ENCODE results near the gene SRRM2. TPM values are rescaled to one million over a fixed set of nuclear protein-coding genes. Genes with fewer than 3 reads are reported as not detected.

SRRM2 gene
- total RNA-seq, 2 donors from 2014 or later = 476 to 541 TPM

- H3K36me3 ChIP-seq = peaks cover 63% of the 10 kb centered on the region
- H3K27ac ChIP-seq = no peak overlapping the region
- no peak overlapping the region for H3K4me3 ChIP-seq
- no peaks in the 10 kb centered on the region for H3K9me3 ChIP-seq
- DNase-seq (ENCODE audit: low spot score) (no peak), ATAC-seq (ENCODE audit: insufficient number of reproducible peaks, low FRiP score, low read depth) (no peak)
- TF ChIP-seq CTCF (IDR thresholded peaks at IDR 0.05) = no peak
- H3K27me3 ChIP-seq (replicated peaks; ENCODE audit: insufficient read depth) = no peaks in the 10 kb centered on the region
- H3K4me1 ChIP-seq (ENCODE audit: control insufficient read depth in 1 of 2, low read depth in 2 of 2) = peaks cover 6 to 16% of the 10 kb centered on the region in 2 donors
Measured at GRCh38 chr16:2771496-2772402, 19.3 kb downstream of the SRRM2 start.

- Histone ChIP-seq H3K9me3 (no peaks in the 10 kb centered on the region), H3K27ac (no peak overlapping the region), H3K27me3 (replicated peaks; ENCODE audit: insufficient read depth) (no peaks in the 10 kb centered on the region), H3K4me3 (no peak overlapping the region), H3K4me1 (ENCODE audit: control insufficient read depth in 1 of 2, low read depth in 2 of 2) (peaks cover 8 to 21% of the 10 kb centered on the region in 2 donors), H3K36me3 (peaks cover 47% of the 10 kb centered on the region)
- no peak for TF ChIP-seq CTCF (IDR thresholded peaks at IDR 0.05)
- DNase-seq (ENCODE audit: low spot score) (no peak), ATAC-seq (ENCODE audit: insufficient number of reproducible peaks, low FRiP score, low read depth) (no peak)
Measured at GRCh38 chr16:2773188-2773968, 20.9 kb downstream of the SRRM2 start.

- ATAC-seq (ENCODE audit: insufficient number of reproducible peaks, low FRiP score, low read depth) (no peak), DNase-seq (ENCODE audit: low spot score) (no peak)
- Histone ChIP-seq H3K4me3 (no peak overlapping the region), H3K36me3 (peaks cover 39% of the 10 kb centered on the region), H3K27me3 (replicated peaks; ENCODE audit: insufficient read depth) (no peaks in the 10 kb centered on the region), H3K9me3 (no peaks in the 10 kb centered on the region), H3K27ac (no peak overlapping the region), H3K4me1 (ENCODE audit: control insufficient read depth in 1 of 2, low read depth in 2 of 2) (peaks cover 13 to 31% of the 10 kb centered on the region in 2 donors)
- TF ChIP-seq CTCF (IDR thresholded peaks at IDR 0.05) = no peak
Measured at GRCh38 chr16:2774161-2774891, 21.9 kb downstream of the SRRM2 start.

- Histone ChIP-seq H3K9me3 (no peaks in the 10 kb centered on the region), H3K27ac (no peak overlapping the region), H3K27me3 (replicated peaks; ENCODE audit: insufficient read depth) (no peaks in the 10 kb centered on the region), H3K4me1 (ENCODE audit: control insufficient read depth in 1 of 2, low read depth in 2 of 2) (peaks cover 13 to 31% of the 10 kb centered on the region in 2 donors), H3K36me3 (peaks cover 30% of the 10 kb centered on the region), H3K4me3 (no peak overlapping the region)
- no peak for DNase-seq (ENCODE audit: low spot score)
- no peak for TF ChIP-seq CTCF (IDR thresholded peaks at IDR 0.05)
- ATAC-seq (ENCODE audit: insufficient number of reproducible peaks, low FRiP score, low read depth) = no peak
Measured at GRCh38 chr16:2775131-2775716, 22.8 kb downstream of the SRRM2 start.

Measured in thoracic aorta (tissue), 2 donors.